GM18505 (cell line): ENCODE results near the gene SPEF2.
"Not testable (repeated sequence)": the region's sequence is repeated elsewhere in the genome, so short reads cannot be mapped to it uniquely, and the experiment has no call there.

Source experiments
- ATAC-seq: cut with Tn5 transposase; IDR thresholded peaks from one replicate; pipeline ENCODE4 v1.9.1; 2021; ENCODE audit not compliant: unreplicated experiment
- POLR2A ChIP-seq: IDR thresholded peaks from 4 replicates; pipeline ENCODE4 v1.6.1; 2011; ENCODE audit warnings: borderline replicate concordance; ENCODE audit not compliant: insufficient read depth, insufficient read length; ENCODE audit errors: extremely low read depth

SPEF2 gene

DNA sequence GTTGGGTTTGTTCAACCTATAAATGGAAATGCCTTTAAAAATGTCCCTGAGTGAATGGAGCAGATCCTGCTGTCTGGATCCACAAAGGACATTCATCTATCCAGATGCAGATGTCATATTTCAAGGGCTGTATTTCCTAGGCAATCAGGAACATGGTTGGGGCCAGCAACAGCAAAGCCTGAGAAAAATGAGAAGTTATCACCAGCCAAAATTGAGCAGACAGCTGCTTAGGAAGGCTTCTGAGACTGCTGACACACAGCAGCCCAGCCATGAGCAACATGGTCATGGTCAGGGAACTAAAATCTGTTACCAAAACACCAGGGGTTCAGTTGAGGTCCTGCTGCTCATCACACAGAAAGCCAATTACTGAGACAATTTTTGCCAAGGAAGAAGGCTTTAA, 229.8 kb downstream of the SPEF2 start:
- ATAC-seq = no peak
- no peak for TF ChIP-seq POLR2A

DNA sequence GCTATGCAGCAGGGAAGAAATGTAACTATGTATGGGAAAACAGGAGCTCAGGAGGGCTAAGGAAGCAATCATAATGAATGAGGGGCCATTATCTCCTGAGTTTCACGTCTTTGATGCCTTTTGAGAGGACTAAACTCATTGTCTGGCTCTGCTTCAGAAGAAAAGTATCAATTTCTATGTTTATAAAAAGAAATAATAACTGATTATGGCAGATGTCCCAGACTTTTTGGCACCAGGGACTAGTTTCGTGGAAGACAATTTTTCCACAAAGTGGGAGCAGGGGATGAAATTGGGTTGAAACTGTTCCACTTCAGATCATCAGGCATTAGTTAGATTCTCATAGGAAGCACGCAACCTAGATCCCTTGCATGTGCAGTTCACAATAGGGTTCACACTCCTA, 230.3 kb downstream of the SPEF2 start:
- no peak for ATAC-seq
- no peak for TF ChIP-seq POLR2A

- no peak for TF ChIP-seq POLR2A
- no peak for ATAC-seq
These were observed 232.2 kb downstream of the SPEF2 start for GRCh38 chr5:35849860-35850259.

GRCh38 chr5:35850967-35851680, 233.5 kb downstream of the SPEF2 start:
- no peak for ATAC-seq
- TF ChIP-seq POLR2A = no peak

DNA sequence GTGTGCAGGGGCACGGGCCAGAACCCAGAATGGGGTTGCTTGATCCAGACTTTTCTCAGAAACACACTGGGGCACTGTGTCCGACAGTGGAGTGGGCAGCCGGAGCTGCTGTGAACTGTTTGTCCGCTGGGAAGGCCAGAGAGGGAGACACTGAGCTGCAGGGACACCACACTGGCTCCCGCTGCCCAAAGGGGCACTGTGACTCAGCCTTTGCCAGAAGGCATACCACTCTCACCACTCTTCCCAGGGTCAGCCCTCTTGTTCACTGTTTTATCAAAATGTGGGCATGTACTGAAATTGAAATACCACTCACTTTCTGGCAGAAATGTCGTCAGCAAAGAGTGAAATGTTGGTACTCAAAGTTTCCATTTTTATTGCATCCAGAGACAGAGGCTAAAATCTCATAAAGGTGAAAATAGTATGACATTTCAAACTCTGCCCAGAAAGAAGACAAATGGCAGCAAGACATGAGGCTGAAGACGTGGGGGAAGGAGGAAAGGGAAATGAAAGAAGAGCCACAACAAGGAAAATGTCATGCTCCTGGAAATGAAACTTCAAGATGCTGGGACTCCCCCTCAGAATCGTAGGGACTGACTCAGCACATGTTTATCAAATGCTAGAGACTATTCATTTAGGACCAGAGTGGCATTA, 234.5 kb downstream of the SPEF2 start:
- ATAC-seq = peak; percentile 56

GRCh38 chr5:35852773-35853172, 235.1 kb downstream of the SPEF2 start:
- no peak for TF ChIP-seq POLR2A
- ATAC-seq = no peak

More for the DNA sequence above, 234.5 kb downstream of the SPEF2 start:
- no peak for TF ChIP-seq POLR2A

GRCh38 chr5:35853631-35854030, 236.0 kb downstream of the SPEF2 start:
- TF ChIP-seq POLR2A = no peak
- no peak for ATAC-seq

DNA sequence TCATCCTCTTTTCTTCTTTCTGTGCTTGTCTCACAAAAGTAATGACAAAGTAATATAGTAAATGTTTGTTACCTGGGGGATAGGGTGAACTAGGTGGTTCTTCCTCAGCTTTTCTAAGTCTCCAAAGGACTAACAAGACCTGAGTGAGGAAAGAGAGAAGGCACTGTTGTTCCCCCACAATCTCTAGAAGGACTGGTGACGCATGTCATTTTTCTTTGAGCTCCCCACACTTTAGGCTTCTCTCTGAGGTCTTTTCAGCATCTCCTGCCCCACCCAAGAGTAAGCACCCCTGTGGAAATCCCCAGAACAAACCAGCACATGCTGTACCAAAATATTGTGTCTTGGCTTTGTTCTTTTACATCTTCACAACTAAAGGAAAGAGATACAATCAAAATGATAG, 236.6 kb downstream of the SPEF2 start:
- no peak for ATAC-seq
- no peak for TF ChIP-seq POLR2A

DNA sequence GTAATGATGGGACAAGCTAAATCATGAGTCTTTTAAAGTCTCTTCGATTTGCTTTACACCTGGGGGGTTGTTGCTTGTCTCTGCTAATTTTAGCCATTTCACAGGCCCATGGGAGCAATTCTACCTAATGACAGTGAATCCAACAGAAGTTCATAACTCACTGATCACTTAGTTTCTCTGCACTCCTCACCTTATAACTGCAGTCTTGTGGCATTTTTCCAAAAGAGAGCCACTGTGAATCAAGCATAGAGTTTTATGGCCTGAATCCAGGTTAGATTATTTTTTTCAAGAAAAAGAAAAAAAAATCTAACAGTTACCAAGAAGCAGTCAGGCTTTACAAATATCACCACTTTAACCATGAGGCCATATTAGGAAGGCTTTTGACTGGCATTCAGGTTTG, 237.5 kb downstream of the SPEF2 start:
- ATAC-seq = no peak
- no peak for TF ChIP-seq POLR2A

- ATAC-seq = not testable (repeated sequence)
These were observed 238.6 kb downstream of the SPEF2 start for GRCh38 chr5:35856186-35856764.

GRCh38 chr5:35856765-35857351, 239.2 kb downstream of the SPEF2 start, which contains the start of gene IL7R:
Gene IL7R (plus strand): TSS chr5:35856891. CDS start chr5:35856978, 87 bp downstream.
- TF ChIP-seq POLR2A = no peak
- no peak for ATAC-seq

DNA sequence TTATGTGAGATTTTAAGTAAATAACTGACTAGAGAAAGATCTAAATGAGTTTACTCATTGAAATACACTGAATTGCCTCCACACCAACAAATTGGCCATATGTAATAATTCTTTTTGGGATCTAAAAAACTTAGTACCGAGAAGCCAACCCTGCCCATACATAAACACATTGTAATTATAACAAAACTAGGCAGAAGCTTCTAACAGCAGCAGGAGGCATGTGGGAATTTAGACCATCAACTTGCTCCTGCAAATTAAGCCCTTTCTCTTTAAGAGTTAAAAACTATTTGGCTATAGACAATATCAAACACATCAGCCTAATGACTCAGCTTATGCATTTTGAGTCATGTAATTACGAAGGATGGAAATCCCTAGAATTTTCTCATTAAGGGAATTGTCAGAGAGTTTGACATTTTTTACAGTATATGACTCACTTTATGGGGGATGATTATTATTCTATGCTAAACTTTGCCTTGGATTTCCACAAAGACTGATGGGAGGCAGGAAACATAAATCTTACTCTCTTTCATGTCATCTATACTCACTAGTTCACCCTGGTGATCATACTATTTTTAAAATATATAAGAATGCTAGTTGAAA, 240.0 kb downstream of the SPEF2 start:
- no peak for TF ChIP-seq POLR2A
- ATAC-seq = no peak

- no peak for ATAC-seq
- no peak for TF ChIP-seq POLR2A
These were observed 241.5 kb downstream of the SPEF2 start for GRCh38 chr5:35859101-35859661.

GRCh38 chr5:35860686-35861085, 243.0 kb downstream of the SPEF2 start:
- ATAC-seq = no peak
- no peak for TF ChIP-seq POLR2A

DNA sequence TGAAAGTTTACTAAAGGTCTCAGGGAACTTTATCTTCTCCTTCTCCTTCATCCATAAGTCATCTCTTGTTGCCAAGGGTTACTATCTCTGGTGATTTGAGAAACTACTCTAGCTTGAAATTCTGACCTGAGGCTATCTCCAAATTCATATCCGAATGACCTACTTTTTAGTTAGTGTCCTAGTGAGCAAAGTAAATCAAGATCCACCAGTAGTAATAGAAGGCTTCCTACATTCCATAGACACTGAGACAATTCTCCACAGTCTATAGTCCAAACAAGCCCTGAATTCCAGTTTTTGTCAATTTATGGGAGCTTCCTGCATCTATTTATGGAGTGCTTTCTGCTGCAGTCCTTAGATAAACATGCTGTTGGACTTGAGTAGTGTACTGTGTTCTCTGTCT, 244.1 kb downstream of the SPEF2 start:
- TF ChIP-seq POLR2A = no peak
- no peak for ATAC-seq
